SU-DHL-6 (cell line): ENCODE measurements around the gene CEP170B.

Experiments
- EZH2phosphoT487 ChIP-seq: fragments of 200-600 bp; sonication (generic), shearing (Covaris generic); conservative IDR thresholded peaks from 2 replicates; pipeline ENCODE4 v1.6.1; 2018; ENCODE audit warnings: mild to moderate bottlenecking, antibody characterized with exemption, low read length, moderate library complexity, mixed read lengths
- TF ChIP-seq, protein P1 (sequence below): fragments of 200-600 bp; sonication (generic); IDR thresholded peaks from one replicate; pipeline ENCODE4 v1.5.1; 2017; ENCODE audit warnings: antibody characterized with exemption, mild to moderate bottlenecking, low read length, moderate library complexity; ENCODE audit not compliant: insufficient read depth, poor library complexity, severe bottlenecking

DNA sequence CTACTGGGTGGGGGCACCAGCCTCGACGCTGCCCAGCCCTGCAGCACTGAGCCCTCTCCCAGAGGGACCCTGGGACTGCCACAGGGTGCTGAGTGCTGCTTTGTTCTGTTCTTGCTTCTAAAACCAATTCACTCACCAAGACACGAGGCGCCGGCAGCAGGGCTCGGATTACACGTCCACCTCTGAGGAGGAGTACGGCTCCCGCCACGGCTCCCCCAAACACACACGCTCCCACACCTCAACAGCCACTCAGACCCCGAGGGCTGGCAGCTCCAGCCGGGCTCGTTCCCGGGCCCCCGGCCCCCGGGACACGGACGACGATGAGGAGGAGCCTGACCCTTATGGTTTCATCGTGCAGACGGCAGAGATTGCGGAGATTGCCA, 24.3 kb downstream of the CEP170B start:
- TF ChIP-seq, protein P1, sequence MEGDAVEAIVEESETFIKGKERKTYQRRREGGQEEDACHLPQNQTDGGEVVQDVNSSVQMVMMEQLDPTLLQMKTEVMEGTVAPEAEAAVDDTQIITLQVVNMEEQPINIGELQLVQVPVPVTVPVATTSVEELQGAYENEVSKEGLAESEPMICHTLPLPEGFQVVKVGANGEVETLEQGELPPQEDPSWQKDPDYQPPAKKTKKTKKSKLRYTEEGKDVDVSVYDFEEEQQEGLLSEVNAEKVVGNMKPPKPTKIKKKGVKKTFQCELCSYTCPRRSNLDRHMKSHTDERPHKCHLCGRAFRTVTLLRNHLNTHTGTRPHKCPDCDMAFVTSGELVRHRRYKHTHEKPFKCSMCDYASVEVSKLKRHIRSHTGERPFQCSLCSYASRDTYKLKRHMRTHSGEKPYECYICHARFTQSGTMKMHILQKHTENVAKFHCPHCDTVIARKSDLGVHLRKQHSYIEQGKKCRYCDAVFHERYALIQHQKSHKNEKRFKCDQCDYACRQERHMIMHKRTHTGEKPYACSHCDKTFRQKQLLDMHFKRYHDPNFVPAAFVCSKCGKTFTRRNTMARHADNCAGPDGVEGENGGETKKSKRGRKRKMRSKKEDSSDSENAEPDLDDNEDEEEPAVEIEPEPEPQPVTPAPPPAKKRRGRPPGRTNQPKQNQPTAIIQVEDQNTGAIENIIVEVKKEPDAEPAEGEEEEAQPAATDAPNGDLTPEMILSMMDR = no peak
- no peak for TF ChIP-seq EZH2phosphoT487
